Mucosa of stomach (tissue), 1 donor: Measurements from ENCODE around the gene CFB.
"Not testable (repeated sequence)": the region's sequence is repeated elsewhere in the genome, so short reads cannot be mapped to it uniquely, and the experiment has no call there.

Experiments used
- H3K27me3 ChIP-seq: one replicate; pipeline ENCODE4 v1.7.0; 2013; ENCODE audit warnings: mild to moderate bottlenecking, low read length; ENCODE audit not compliant: control insufficient read depth, insufficient read depth
- H3K36me3 ChIP-seq: one replicate; pipeline ENCODE4 v1.7.0; 2013; ENCODE audit warnings: low read length; ENCODE audit not compliant: control insufficient read depth, insufficient read depth
- H3K4me1 ChIP-seq: one replicate; pipeline ENCODE4 v1.7.0; 2013; ENCODE audit warnings: mild to moderate bottlenecking, low read length; ENCODE audit not compliant: control insufficient read depth, insufficient read depth
- H3K4me3 ChIP-seq: one replicate; pipeline ENCODE4 v1.7.0; 2013; ENCODE audit warnings: low read length
- H3K9ac ChIP-seq: one replicate; pipeline ENCODE4 v1.7.0; 2013; ENCODE audit warnings: mild to moderate bottlenecking, low read length, moderate library complexity
- H3K9me3 ChIP-seq: one replicate; pipeline ENCODE4 v1.7.0; 2013; ENCODE audit warnings: mild to moderate bottlenecking, low read length, moderate library complexity; ENCODE audit not compliant: control insufficient read depth
- donor health status: Pancreatic carcinoma.

CFB gene

GRCh38 chr6:31919624-31920303, 26.1 kb upstream of the CFB start:
- peaks cover 14% of the 10 kb centered on the region for H3K4me1 ChIP-seq
- H3K36me3 ChIP-seq, result no peaks in the 10 kb centered on the region
- H3K4me3 ChIP-seq, result no peak overlapping the region
- H3K27me3 ChIP-seq, result no peaks in the 10 kb centered on the region
- H3K9me3 ChIP-seq, result no peaks in the 10 kb centered on the region
- no peak overlapping the region for H3K9ac ChIP-seq

GRCh38 chr6:31920811-31921210, 25.1 kb upstream of the CFB start:
- Histone ChIP-seq H3K36me3 (no peaks in the 10 kb centered on the region), H3K9me3 (no peaks in the 10 kb centered on the region), H3K4me3 (no peak overlapping the region)

GRCh38 chr6:31922942-31923341, 23.0 kb upstream of the CFB start:
- H3K27me3 ChIP-seq, result no peaks in the 10 kb centered on the region
- peaks cover 14% of the 10 kb centered on the region for H3K4me1 ChIP-seq
- no peaks in the 10 kb centered on the region for H3K9me3 ChIP-seq
- no peak overlapping the region for H3K9ac ChIP-seq
- no peaks in the 10 kb centered on the region for H3K36me3 ChIP-seq
- no peak overlapping the region for H3K4me3 ChIP-seq

More at GRCh38 chr6:31920811-31921210, 25.1 kb upstream of the CFB start:
- Histone ChIP-seq H3K9ac (no peak overlapping the region), H3K4me1 (peaks cover 14% of the 10 kb centered on the region), H3K27me3 (no peaks in the 10 kb centered on the region)

GRCh38 chr6:31927242-31927862, 18.5 kb upstream of the CFB start, which contains the start of gene C2:
TSS of gene C2 (plus strand) at chr6:31927717. CDS start at chr6:31927753, 36 bp downstream.
- no peaks in the 10 kb centered on the region for H3K9me3 ChIP-seq
- H3K27me3 ChIP-seq, result no peaks in the 10 kb centered on the region
- no peaks in the 10 kb centered on the region for H3K36me3 ChIP-seq
- no peak within 1 kb of the TSS for H3K9ac ChIP-seq
- no peaks in the 10 kb centered on the region for H3K4me1 ChIP-seq
- H3K4me3 ChIP-seq, result no peak within 1 kb of the TSS

- H3K27me3 ChIP-seq, result no peaks in the 10 kb centered on the region
- no peak overlapping the region for H3K9ac ChIP-seq
- no peak overlapping the region for H3K4me3 ChIP-seq
- no peaks in the 10 kb centered on the region for H3K36me3 ChIP-seq
- no peaks in the 10 kb centered on the region for H3K9me3 ChIP-seq
- no peaks in the 10 kb centered on the region for H3K4me1 ChIP-seq
Measured at GRCh38 chr6:31927863-31928671, 17.8 kb upstream of the CFB start.

- H3K9ac ChIP-seq, result no peak overlapping the region
- no peaks in the 10 kb centered on the region for H3K9me3 ChIP-seq
- H3K36me3 ChIP-seq, result no peaks in the 10 kb centered on the region
- no peaks in the 10 kb centered on the region for H3K4me1 ChIP-seq
- no peak overlapping the region for H3K4me3 ChIP-seq
- no peaks in the 10 kb centered on the region for H3K27me3 ChIP-seq
Measured at GRCh38 chr6:31928672-31928939, 17.3 kb upstream of the CFB start.

- Histone ChIP-seq H3K27me3 (no peaks in the 10 kb centered on the region), H3K4me3 (no peak overlapping the region), H3K36me3 (no peaks in the 10 kb centered on the region), H3K4me1 (no peaks in the 10 kb centered on the region), H3K9ac (no peak overlapping the region), H3K9me3 (no peaks in the 10 kb centered on the region)
Measured at GRCh38 chr6:31930962-31931361, 14.9 kb upstream of the CFB start.

- H3K36me3 ChIP-seq, H3K9ac ChIP-seq, H3K4me3 ChIP-seq, H3K4me1 ChIP-seq, H3K9me3 ChIP-seq, H3K27me3 ChIP-seq: not testable (repeated sequence)
Measured at GRCh38 chr6:31932137-31932536, 13.8 kb upstream of the CFB start.

GRCh38 chr6:31933537-31933936, 12.4 kb upstream of the CFB start:
- no peak overlapping the region for H3K4me3 ChIP-seq
- H3K9ac ChIP-seq, result no peak overlapping the region
- no peaks in the 10 kb centered on the region for H3K36me3 ChIP-seq
- H3K4me1 ChIP-seq, result no peaks in the 10 kb centered on the region
- H3K9me3 ChIP-seq, result no peaks in the 10 kb centered on the region
- no peaks in the 10 kb centered on the region for H3K27me3 ChIP-seq

- H3K4me3 ChIP-seq, result no peak overlapping the region
Measured at GRCh38 chr6:31935021-31935420, 10.9 kb upstream of the CFB start.

GRCh38 chr6:31935823-31936222, 10.1 kb upstream of the CFB start:
- H3K9ac ChIP-seq, result no peak overlapping the region
- H3K27me3 ChIP-seq, result no peaks in the 10 kb centered on the region
- no peak overlapping the region for H3K4me3 ChIP-seq
- no peaks in the 10 kb centered on the region for H3K4me1 ChIP-seq
- H3K9me3 ChIP-seq, result no peaks in the 10 kb centered on the region
- no peaks in the 10 kb centered on the region for H3K36me3 ChIP-seq

More at GRCh38 chr6:31935021-31935420, 10.9 kb upstream of the CFB start:
- Histone ChIP-seq H3K27me3 (no peaks in the 10 kb centered on the region), H3K36me3 (no peaks in the 10 kb centered on the region), H3K9me3 (no peaks in the 10 kb centered on the region), H3K9ac (no peak overlapping the region), H3K4me1 (no peaks in the 10 kb centered on the region)

GRCh38 chr6:31940256-31940664, 5.6 kb upstream of the CFB start:
- H3K27me3 ChIP-seq, result no peaks in the 10 kb centered on the region
- peaks cover 10% of the 10 kb centered on the region for H3K4me1 ChIP-seq
- H3K36me3 ChIP-seq, result no peaks in the 10 kb centered on the region
- no peak overlapping the region for H3K4me3 ChIP-seq
- H3K9me3 ChIP-seq, result no peaks in the 10 kb centered on the region
- H3K9ac ChIP-seq, result no peak overlapping the region
